Glutamatergic neuron (in vitro differentiated cells): ENCODE measurements around the gene HDAC10. TPM values are rescaled to one million over a fixed set of nuclear protein-coding genes. Genes with fewer than 3 reads are reported as not detected.

ENCODE experiments used
- DNase-seq: peaks from one replicate; pipeline ENCODE4 v3.0.0; 2022
- H3K27ac Mint-ChIP-seq: one replicate; pipeline ENCODE4 v1.8.0; 2020; ENCODE audit warnings: mild to moderate bottlenecking, mixed read lengths, inconsistent platforms; ENCODE audit not compliant: unreplicated experiment
- H3K27me3 Mint-ChIP-seq: one replicate; pipeline ENCODE4 v1.8.0; 2020; ENCODE audit warnings: mild to moderate bottlenecking, moderate library complexity, mixed read lengths, inconsistent platforms; ENCODE audit not compliant: unreplicated experiment
- H3K36me3 Mint-ChIP-seq: one replicate; pipeline ENCODE4 v1.8.0; 2020; ENCODE audit warnings: mild to moderate bottlenecking, mixed read lengths, inconsistent platforms; ENCODE audit not compliant: unreplicated experiment
- H3K4me1 Mint-ChIP-seq: one replicate; pipeline ENCODE4 v1.8.0; 2020; ENCODE audit warnings: mild to moderate bottlenecking, low read depth, mixed read lengths, inconsistent platforms; ENCODE audit not compliant: unreplicated experiment
- H3K4me3 Mint-ChIP-seq: one replicate; pipeline ENCODE4 v1.8.0; 2020; ENCODE audit warnings: mild to moderate bottlenecking, mixed read lengths, inconsistent platforms; ENCODE audit not compliant: unreplicated experiment
- H3K9me3 Mint-ChIP-seq: one replicate; pipeline ENCODE4 v1.8.0; 2020; ENCODE audit warnings: mild to moderate bottlenecking, moderate library complexity, mixed read lengths, inconsistent platforms; ENCODE audit not compliant: unreplicated experiment
- total RNA-seq: library from RNA; stranded (reverse); fragmentation: NEBNext Ultra II Directional; extraction: Animal tissue kit (Norgen Biotek cat#: 25700); gene quantifications from one replicate; pipeline ENCODE4 v1.2.1, GENCODE V29; 2021; ENCODE audit not compliant: unreplicated experiment
- TF ChIP-seq, protein P1 (sequence below): fragments of 200-600 bp; sonication (generic); IDR thresholded peaks from one replicate; pipeline ENCODE4 v1.5.0; 2021; ENCODE audit not compliant: partially characterized antibody, unreplicated experiment

HDAC10 gene
- total RNA-seq, 1 donor from 2014 or later = 88.2 TPM

DNA sequence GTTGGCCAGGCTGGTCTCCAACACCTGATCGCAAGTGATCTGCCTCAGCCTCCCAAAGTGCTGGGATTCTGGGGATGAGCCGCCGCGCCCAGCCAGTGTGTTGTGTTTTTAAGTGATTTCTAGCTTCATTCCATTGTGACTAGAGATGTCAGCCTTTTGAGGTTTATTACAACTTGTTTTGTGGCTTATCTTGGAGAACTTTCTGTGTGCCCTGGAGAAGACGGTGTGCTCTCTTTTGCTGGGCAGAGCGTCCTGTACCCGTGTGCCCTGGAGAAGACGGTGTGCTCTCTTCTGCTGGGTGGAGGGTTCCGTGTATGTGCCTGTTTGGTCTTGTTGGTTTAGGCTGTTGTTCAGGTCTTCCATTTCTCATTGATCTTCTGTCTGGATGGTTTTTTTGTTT lies 37.8 kb downstream of the HDAC10 start:
- Mint-ChIP-seq H3K4me3 (peak overlapping the region; percentile 30), H3K4me1 (peaks cover 3% of the 10 kb centered on the region), H3K36me3 (peaks cover 22% of the 10 kb centered on the region), H3K27me3 (peaks cover 20% of the 10 kb centered on the region), H3K27ac (no peak overlapping the region), H3K9me3 (peaks cover 10% of the 10 kb centered on the region)
- TF ChIP-seq, protein P1, sequence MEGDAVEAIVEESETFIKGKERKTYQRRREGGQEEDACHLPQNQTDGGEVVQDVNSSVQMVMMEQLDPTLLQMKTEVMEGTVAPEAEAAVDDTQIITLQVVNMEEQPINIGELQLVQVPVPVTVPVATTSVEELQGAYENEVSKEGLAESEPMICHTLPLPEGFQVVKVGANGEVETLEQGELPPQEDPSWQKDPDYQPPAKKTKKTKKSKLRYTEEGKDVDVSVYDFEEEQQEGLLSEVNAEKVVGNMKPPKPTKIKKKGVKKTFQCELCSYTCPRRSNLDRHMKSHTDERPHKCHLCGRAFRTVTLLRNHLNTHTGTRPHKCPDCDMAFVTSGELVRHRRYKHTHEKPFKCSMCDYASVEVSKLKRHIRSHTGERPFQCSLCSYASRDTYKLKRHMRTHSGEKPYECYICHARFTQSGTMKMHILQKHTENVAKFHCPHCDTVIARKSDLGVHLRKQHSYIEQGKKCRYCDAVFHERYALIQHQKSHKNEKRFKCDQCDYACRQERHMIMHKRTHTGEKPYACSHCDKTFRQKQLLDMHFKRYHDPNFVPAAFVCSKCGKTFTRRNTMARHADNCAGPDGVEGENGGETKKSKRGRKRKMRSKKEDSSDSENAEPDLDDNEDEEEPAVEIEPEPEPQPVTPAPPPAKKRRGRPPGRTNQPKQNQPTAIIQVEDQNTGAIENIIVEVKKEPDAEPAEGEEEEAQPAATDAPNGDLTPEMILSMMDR = no peak
- no peak for DNase-seq

DNA sequence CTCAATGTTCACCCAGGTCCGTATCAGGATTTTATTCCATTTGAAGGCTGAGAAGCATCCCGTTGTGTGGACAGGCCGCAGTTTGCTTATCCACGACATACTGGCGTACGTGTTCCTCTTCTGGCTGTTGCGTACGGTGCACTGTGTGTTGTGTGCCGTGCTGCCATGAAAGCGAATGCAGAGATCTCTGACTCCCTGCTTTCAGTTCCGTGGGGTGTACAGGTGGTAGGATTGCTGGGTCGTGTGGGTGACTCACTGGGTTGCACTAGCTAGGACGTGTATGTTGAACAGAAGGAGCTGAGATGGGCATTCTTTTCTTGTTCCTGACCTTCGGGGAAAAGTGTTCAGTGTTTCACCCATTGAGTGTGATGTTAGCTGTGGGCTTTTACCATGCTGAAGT lies 39.9 kb downstream of the HDAC10 start:
- peaks cover 10% of the 10 kb centered on the region for H3K9me3 Mint-ChIP-seq
- DNase-seq = no peak
- H3K27ac Mint-ChIP-seq = peak overlapping the region; percentile 46
- peaks cover 7% of the 10 kb centered on the region for H3K4me1 Mint-ChIP-seq
- peaks cover 18% of the 10 kb centered on the region for H3K27me3 Mint-ChIP-seq
- H3K4me3 Mint-ChIP-seq = no peak overlapping the region
- peaks cover 22% of the 10 kb centered on the region for H3K36me3 Mint-ChIP-seq
- TF ChIP-seq, protein P1 = no peak

DNA sequence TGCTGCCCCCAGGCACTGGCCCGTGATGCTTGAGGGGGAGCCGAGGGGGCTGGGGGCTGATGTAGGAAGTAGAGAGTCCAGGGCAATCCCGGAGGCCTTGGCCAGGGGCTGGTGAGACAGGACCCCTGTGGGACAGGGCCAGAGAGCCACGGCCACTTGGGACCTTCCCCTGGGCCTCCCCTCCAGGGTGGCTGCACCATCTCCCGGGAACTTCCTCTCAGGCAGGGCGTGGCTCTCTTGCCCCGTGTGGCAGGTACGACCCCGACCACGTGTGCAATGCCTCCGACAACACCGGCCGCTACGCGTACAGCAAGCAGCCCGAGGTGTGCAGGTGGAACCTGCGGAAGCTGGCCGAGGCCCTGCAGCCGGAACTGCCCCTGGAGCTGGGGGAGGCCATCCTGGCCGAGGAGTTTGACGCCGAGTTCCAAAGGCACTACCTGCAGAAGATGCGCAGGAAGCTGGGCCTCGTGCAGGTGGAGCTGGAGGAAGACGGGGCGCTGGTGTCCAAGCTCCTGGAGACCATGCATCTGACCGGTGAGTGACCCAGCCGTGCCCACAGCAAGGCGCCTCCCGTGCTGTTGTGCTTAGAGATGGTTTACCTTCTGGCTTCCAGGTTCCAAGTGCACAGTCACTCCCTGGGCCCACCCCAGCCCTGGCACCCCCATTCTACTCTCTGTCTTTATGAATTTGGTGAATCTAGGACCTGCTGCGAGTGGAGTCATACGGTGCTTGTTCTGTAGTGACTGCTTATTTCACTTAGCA lies 40.5 kb downstream of the HDAC10 start:
- H3K27me3 Mint-ChIP-seq = peaks cover 15% of the 10 kb centered on the region
- H3K4me3 Mint-ChIP-seq = no peak overlapping the region
- TF ChIP-seq, protein P1 = no peak
- DNase-seq = no peak
- H3K36me3 Mint-ChIP-seq = peaks cover 22% of the 10 kb centered on the region
- H3K27ac Mint-ChIP-seq = no peak overlapping the region
- peaks cover 8% of the 10 kb centered on the region for H3K9me3 Mint-ChIP-seq
- peaks cover 7% of the 10 kb centered on the region for H3K4me1 Mint-ChIP-seq

DNA sequence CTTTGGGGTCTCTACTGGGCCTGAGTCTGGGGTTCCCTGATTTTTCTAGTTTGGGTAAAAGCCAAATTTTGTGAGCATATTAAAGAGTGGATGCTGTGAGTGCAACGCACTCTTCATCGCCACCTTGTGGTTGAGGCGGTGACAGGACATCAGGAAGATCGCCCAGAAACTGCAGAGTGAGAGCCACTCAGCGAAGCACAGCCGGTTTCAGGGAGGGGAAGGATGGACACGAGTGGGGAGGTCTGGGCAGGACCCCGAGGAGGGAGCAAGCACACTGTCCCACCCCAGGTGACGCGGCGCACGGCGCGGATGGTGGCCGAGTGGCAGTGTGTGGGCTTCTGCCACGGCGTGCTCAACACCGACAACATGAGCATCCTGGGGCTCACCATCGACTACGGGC lies 41.2 kb downstream of the HDAC10 start:
- Mint-ChIP-seq H3K27me3 (peaks cover 11% of the 10 kb centered on the region), H3K9me3 (peaks cover 10% of the 10 kb centered on the region), H3K36me3 (peaks cover 21% of the 10 kb centered on the region), H3K27ac (no peak overlapping the region), H3K4me3 (peak overlapping the region; percentile 25), H3K4me1 (peaks cover 7% of the 10 kb centered on the region)
- TF ChIP-seq, protein P1 = peak; percentile 85
- DNase-seq = peak; percentile 77
